ENCODE results near the gene SLC5A9.

SLC5A9 gene

DNA sequence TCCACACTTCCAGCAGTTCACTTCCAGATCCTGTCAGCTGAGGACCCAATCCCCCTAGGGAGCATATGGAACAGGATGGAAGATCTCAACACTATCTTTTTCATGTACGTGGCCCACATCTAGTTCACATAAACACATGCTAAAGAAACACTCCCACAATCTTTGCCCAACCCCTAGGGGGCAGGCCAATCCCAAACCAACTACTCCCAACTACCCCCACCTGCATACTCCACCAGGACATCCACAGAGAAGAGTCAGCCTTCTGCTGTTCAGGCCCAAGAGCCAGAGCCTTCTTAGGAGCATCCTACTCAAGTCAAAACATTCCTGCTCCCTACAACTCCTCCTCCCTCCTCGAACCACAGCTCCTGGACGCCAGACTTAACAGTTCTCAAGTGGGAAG, 5.6 kb upstream of the SLC5A9 start:
- DNase-seq (ENCODE audit: low spot score) = no peak
- TF ChIP-seq, protein P1, sequence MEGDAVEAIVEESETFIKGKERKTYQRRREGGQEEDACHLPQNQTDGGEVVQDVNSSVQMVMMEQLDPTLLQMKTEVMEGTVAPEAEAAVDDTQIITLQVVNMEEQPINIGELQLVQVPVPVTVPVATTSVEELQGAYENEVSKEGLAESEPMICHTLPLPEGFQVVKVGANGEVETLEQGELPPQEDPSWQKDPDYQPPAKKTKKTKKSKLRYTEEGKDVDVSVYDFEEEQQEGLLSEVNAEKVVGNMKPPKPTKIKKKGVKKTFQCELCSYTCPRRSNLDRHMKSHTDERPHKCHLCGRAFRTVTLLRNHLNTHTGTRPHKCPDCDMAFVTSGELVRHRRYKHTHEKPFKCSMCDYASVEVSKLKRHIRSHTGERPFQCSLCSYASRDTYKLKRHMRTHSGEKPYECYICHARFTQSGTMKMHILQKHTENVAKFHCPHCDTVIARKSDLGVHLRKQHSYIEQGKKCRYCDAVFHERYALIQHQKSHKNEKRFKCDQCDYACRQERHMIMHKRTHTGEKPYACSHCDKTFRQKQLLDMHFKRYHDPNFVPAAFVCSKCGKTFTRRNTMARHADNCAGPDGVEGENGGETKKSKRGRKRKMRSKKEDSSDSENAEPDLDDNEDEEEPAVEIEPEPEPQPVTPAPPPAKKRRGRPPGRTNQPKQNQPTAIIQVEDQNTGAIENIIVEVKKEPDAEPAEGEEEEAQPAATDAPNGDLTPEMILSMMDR (IDR thresholded peaks at IDR 0.05; ENCODE audit: extremely low read depth, insufficient read depth, missing control alignments) = no peak
- in situ Hi-C loops (cut with MboI; ENCODE audit: low pct_unique_long_range_greater_than_20kb, low sequenced_read_pairs, unreplicated experiment) = no loop called here

DNA sequence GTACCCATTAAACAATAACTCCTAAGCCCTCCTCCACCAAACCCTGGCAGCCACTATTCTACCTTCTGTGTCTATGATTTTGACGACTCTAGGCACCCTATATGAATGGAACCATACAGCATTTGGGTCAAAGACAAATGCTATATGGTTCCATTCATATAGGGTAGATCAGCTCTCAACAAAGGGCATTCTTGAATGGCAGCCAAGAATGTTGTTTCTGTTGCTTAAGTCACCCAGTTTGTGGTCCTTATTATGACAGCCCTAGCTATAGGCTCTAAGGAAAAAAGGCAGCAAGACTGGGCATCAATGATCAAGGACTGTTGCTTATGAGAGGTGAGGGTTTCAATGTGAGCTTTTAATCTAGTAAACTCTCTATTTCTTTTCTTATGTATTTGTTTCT, 4.7 kb upstream of the SLC5A9 start:
- in situ Hi-C loops (cut with MboI; ENCODE audit: low pct_unique_long_range_greater_than_20kb, low sequenced_read_pairs, unreplicated experiment) = no loop called here
- no peak for DNase-seq (ENCODE audit: low spot score)
- TF ChIP-seq, protein P1 (IDR thresholded peaks at IDR 0.05; ENCODE audit: extremely low read depth, insufficient read depth, missing control alignments) = no peak

DNA sequence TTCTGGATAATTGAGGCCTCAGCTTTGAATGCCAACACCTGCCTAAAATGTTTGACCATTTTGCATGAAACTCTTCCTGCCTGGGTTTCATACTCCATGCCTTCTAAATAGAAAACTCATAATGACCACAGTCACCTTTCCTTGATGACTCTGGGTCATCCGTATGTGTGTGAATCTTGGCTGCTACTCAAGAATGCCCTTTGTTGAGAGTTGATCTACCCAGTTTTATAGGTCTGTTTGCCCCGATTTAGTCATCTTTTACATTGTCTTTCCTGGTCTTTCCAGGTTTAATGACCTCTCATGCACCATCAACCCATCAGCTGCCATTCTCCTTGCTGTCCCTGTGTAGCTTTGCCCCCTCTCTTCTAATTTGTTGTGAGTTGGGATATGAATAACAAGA, 2.7 kb upstream of the SLC5A9 start:
- TF ChIP-seq, protein P1 (IDR thresholded peaks at IDR 0.05; ENCODE audit: extremely low read depth, insufficient read depth, missing control alignments) = no peak
- in situ Hi-C loops (cut with MboI; ENCODE audit: low pct_unique_long_range_greater_than_20kb, low sequenced_read_pairs, unreplicated experiment) = no loop called here
- no peak for DNase-seq (ENCODE audit: low spot score)

DNA sequence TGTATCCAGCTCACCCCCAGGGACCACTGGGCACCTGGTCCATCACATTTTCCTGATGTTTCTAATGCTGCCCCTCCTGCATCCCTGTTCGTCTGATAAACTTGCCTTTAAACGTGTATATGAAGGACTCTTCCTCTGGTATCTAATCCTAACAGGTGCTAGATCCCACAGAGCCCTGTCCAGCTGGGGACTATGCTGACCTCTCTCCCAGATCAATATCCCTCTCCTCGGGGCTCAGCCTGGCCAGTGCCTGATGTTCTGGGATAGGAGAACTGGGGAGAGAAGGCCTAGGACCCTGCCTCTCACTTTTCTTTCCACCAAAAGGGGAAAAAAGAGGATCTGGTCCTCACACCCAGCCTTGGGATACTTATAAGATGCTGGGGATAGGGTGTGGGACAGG, 1.4 kb upstream of the SLC5A9 start:
- in situ Hi-C loops (cut with MboI; ENCODE audit: low pct_unique_long_range_greater_than_20kb, low sequenced_read_pairs, unreplicated experiment) = no loop called here
- no peak for DNase-seq (ENCODE audit: low spot score)
- TF ChIP-seq, protein P1 (IDR thresholded peaks at IDR 0.05; ENCODE audit: extremely low read depth, insufficient read depth, missing control alignments) = no peak

DNA sequence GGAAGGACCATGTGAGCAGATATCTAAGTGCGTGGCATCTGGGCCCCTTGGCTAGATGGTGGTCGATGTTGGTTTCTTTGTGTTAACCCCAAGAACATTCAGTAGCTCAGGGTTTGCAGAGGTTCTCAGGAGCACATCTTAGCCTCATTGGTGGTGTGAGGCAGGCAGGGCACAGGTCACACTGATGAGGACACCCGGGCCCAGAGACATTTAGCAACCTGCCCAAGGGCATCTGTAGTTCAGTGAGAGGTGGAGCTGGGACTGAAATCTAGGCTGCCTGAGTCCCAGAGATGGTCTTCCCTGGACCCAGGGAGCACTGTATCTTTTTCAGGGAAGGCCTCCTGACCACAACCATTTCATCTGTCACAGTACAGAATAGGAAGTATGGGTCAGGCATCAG, 859 bp upstream of the SLC5A9 start:
- DNase-seq (ENCODE audit: low spot score) = no peak
- in situ Hi-C loops (cut with MboI; ENCODE audit: low pct_unique_long_range_greater_than_20kb, low sequenced_read_pairs, unreplicated experiment) = no loop called here
- TF ChIP-seq, protein P1 (IDR thresholded peaks at IDR 0.05; ENCODE audit: extremely low read depth, insufficient read depth, missing control alignments) = no peak

DNA sequence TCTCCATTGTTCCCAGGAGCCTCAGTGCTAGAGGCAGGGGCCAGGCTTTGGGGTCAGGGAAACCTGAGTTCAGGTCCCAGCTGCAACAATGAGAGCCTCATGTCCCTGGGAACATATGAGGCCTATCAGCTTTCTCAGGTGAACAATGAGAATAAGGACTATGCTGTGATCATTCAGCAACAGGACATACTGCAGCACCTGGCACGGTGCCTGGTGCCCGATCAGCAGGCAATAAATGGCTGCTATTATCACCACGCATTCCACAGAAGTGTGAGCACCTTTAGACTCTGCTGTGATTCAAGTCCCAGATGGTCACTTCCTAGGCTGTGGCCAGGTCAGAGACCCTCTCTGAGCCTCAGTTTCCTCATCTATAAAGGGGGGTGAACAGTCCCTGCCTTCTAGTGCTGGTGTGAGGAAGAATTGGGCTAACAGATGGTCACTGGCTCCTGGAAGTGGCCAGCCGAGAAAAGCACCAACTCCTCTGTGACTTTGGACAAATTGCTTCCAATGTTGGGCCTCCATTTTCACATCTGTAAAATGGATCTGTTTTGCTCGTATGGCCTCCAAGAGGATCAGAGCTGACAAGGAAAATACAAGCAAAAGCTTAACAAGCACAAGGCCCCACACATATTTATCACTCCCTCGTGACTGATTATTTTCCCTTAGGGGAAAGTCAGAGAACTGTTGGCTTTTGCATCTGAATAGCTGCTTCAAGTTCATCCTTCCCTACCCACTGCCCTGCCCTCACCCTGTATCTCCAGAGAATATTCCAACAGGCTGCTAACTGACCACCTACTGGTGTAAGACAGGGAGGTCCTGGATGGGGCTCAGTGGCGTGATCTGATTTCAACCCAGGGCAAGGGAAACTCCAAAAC, 1.1 kb downstream of the SLC5A9 start:
- in situ Hi-C loops (cut with MboI; ENCODE audit: low pct_unique_long_range_greater_than_20kb, low sequenced_read_pairs, unreplicated experiment) = no loop called here
- TF ChIP-seq, protein P1 (IDR thresholded peaks at IDR 0.05; ENCODE audit: extremely low read depth, insufficient read depth, missing control alignments) = no peak
- no peak for DNase-seq (ENCODE audit: low spot score)

Data from GM13977 (cell line).